GM10266 (cell line): Measurements from ENCODE around the gene CUL9.

Experiments
- DNase-seq: peaks from one replicate; pipeline ENCODE4 v3.0.0; 2012; ENCODE audit errors: extremely low spot score
- TF ChIP-seq, protein P1 (sequence below): IDR thresholded peaks from 2 replicates; pipeline ENCODE4 v1.5.1; 2012; ENCODE audit warnings: mild to moderate bottlenecking, low read depth; ENCODE audit not compliant: control insufficient read depth, insufficient read depth; ENCODE audit errors: missing control alignments

CUL9 gene

DNA sequence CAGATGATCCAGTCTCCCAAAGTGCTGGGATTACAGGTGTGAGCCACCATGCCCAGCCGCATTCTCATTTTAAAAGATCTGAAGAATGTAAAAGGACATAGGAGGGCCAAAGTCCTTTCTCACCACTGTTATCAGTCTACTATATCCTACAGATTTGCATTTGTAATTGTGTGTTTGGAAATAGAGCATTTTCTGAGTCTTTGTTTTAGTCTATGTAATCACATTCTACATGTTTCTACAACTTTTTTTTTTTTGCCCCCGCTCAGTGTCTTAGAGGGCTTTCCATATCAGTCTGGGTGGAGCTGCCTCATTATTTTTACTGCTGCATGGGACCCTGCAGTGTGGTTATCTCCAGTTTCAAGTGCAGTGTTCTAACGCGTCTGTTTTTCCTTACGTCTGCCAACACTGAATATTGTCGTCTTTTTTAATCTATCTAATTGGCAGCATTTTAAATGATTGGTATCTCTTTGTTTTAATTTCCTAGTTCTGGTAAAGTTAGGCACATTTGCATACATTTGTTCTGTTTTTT, 7.8 kb downstream of the CUL9 start:
- TF ChIP-seq, protein P1, sequence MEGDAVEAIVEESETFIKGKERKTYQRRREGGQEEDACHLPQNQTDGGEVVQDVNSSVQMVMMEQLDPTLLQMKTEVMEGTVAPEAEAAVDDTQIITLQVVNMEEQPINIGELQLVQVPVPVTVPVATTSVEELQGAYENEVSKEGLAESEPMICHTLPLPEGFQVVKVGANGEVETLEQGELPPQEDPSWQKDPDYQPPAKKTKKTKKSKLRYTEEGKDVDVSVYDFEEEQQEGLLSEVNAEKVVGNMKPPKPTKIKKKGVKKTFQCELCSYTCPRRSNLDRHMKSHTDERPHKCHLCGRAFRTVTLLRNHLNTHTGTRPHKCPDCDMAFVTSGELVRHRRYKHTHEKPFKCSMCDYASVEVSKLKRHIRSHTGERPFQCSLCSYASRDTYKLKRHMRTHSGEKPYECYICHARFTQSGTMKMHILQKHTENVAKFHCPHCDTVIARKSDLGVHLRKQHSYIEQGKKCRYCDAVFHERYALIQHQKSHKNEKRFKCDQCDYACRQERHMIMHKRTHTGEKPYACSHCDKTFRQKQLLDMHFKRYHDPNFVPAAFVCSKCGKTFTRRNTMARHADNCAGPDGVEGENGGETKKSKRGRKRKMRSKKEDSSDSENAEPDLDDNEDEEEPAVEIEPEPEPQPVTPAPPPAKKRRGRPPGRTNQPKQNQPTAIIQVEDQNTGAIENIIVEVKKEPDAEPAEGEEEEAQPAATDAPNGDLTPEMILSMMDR, result no peak
- no peak for DNase-seq

DNA sequence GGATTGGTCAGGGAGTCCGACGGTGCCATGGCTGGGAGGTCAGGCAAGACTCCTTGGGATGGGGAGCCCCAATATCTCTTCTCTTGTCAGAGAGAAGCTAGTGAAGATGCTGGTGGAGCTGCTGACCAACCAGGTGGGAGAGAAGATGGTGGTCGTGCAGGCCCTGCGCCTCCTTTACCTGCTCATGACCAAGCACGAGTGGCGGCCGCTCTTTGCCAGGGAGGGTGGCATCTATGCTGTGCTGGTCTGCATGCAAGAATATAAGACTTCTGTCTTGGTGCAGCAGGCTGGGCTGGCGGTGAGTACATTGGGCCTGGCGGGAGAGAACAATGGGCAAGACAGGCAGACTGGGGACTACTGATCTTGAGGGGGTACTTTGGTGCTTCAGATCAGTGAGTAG, 10.9 kb downstream of the CUL9 start:
- no peak for DNase-seq
- TF ChIP-seq, protein P1, result no peak

DNA sequence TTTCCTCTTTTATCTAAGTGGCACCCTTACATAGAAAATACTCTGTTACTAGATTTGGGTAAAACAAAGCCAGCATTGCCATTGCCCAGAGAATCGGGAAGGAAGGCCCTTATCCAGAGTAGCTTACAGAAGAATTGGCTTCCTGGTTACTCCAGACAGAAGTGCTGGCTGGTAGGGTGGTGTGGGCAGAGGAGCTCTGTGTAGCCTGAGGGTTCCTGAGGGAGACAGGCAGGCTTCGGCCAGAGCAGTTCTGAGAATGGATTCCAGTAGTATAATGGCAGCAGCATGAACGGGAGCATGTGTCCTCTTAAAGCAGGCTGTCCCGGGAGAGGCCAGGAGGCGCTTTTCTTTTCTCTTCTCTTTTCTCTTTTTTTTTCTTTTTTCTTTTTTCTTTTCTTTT, 11.9 kb downstream of the CUL9 start:
- TF ChIP-seq, protein P1, result no peak
- no peak for DNase-seq

DNA sequence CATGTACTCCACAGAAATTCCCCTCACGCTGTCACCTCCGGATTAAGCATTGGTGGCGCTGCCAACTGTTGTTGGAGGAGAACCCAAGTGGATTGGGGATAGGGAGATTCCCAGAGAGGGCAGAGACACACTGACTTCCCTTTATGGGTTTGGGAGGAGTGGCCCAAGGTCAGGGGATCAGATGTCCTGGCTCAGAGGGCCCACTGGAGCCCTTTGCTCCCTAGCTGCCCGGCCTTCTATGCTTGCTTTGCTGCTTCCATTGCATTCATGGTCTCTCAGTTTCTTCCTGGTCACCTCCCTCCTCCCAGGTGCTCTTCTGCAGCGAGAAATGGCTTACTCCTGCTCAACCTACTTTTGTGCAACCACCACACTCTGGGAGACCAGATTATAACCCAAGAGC, 14.3 kb downstream of the CUL9 start:
- TF ChIP-seq, protein P1, result no peak
- DNase-seq, result no peak

DNA sequence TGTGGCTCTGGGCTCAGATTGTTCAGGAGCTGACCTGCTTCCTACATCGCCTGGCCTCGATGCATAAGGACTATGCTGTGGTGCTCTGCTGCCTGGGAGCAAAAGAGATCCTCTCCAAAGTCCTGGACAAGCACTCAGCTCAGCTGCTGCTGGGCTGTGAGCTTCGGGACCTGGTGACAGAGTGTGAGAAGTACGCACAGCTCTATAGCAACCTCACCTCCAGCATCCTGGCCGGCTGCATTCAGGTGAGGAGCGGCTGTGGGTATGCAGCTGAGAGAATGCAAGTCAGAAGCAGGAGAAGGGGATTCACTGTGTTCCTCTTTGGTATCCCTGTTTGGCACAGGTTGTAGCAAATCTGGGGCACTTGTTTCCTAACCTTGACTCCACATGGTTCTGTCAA, 17.9 kb downstream of the CUL9 start:
- TF ChIP-seq, protein P1, result no peak
- DNase-seq, result no peak

DNA sequence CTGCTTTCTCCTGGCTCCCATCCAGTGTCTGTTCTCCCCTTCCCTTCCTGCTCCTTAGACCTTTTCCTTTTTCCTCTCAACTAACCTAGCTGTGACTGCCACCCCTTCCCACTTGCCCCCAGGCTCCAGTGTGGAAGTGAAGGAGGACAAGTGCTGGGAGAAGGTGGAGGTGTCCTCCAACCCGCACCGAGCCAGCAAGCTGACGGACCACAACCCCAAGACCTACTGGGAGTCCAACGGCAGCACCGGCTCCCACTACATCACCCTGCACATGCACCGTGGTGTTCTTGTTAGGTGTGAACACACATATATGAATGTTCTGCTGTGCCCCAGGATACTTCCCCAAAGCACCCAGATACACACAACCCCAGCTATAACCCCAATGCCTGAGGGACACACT, 18.5 kb downstream of the CUL9 start:
- no peak for DNase-seq
- TF ChIP-seq, protein P1, result no peak

DNA sequence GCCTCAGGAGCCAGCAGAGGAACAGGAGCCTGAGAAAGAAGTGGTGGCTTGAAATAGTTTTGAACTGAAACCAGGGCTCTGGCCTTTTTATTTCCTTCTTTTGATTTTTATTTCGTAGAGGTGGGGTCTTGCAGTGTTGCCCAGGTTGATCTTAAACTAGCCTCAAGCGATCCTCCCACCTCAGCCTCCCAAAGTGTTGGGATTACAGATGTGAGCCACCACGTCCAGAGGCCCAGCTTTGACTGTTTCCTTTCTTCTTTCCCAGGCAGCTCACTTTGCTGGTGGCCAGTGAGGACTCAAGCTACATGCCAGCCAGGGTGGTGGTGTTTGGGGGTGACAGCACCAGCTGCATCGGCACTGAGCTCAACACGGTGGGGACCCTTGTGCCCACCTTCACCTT, 20.5 kb downstream of the CUL9 start:
- TF ChIP-seq, protein P1, result no peak
- no peak for DNase-seq
